GM12801 (cell line): Measurements from ENCODE around the gene SAP30.

ENCODE experiments used
- TF ChIP-seq, protein P1 (sequence below): IDR thresholded peaks from one replicate; pipeline ENCODE4 v1.5.1; 2011; ENCODE audit warnings: control low read depth; ENCODE audit not compliant: insufficient read length; ENCODE audit errors: extremely low read depth

The SAP30 gene, protein sequence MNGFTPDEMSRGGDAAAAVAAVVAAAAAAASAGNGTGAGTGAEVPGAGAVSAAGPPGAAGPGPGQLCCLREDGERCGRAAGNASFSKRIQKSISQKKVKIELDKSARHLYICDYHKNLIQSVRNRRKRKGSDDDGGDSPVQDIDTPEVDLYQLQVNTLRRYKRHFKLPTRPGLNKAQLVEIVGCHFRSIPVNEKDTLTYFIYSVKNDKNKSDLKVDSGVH

DNA sequence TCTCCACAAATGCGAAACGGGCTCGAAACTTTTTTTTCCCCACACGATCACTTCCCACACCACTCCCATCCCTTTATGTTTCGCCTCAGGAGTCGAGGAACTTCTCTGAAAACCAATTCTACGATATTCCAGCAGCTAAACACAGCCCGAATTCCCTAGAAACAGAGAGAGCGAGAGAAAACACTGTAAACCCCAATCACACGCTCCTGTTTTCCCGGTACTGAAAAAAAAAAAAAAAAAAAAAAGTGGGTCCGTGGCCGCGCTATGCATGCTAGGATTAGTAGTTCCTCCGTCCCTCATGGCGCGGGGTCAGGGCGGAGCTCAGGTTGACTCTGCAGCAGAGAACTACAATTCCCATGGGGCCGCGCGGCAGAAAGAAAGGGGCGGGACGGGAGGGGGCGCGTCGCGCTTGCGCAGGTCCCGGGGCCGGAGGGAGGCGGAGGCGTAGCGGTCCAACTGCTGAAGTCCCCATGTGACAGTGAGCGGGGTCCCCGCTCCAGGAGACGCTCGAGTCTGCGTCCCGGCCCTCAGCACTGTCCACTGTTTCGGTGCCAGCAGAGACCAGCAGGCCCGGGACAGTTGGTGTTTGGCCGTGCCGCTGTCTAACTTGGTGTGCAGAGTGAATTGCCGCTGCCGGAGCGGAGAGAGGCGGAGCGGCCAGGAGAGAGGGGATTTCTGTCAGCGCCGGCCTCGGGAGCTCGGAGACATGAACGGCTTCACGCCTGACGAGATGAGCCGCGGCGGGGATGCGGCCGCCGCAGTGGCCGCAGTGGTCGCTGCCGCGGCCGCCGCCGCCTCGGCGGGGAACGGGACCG is at the start of gene SAP30:
Gene SAP30 (plus strand): TSS at position 478 of the 815 bp plus-strand sequence. CDS start 229 bp downstream, at position 707.
- TF ChIP-seq, protein P1, sequence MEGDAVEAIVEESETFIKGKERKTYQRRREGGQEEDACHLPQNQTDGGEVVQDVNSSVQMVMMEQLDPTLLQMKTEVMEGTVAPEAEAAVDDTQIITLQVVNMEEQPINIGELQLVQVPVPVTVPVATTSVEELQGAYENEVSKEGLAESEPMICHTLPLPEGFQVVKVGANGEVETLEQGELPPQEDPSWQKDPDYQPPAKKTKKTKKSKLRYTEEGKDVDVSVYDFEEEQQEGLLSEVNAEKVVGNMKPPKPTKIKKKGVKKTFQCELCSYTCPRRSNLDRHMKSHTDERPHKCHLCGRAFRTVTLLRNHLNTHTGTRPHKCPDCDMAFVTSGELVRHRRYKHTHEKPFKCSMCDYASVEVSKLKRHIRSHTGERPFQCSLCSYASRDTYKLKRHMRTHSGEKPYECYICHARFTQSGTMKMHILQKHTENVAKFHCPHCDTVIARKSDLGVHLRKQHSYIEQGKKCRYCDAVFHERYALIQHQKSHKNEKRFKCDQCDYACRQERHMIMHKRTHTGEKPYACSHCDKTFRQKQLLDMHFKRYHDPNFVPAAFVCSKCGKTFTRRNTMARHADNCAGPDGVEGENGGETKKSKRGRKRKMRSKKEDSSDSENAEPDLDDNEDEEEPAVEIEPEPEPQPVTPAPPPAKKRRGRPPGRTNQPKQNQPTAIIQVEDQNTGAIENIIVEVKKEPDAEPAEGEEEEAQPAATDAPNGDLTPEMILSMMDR = no peak

DNA sequence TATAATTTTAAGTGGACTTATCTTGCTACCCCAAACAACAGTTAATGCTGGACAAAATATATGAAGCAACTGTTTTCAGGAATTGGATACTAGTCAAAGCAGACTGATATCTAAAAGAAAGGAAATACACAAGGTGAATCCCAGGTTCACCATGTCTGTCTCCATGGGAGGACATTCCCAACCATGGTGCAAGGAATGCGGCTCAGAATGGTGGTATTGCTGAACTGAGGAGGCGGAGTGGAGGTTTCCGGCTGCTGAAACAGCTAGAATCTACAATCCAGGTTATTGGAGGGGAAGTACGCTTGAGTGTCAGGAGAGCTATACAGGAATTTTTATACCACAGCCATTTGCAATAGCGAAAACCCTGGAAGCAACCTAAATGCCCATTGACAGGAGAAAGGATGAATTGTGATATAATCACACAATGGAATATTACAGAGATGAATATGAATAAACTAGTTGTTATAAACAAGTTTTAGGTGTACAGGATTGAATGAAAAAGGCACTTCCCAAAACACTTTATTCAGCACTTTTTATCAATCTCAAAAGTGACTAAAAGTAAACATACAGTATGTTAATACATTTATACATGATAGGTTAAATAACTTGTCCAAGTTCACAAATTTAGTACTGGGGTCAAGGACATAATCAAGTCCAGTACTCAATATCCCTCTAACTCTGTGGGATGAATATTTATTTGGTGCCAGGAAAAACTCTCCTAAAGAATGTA is 45.6 kb upstream of the SAP30 start:
- TF ChIP-seq, protein P1 = no peak

DNA sequence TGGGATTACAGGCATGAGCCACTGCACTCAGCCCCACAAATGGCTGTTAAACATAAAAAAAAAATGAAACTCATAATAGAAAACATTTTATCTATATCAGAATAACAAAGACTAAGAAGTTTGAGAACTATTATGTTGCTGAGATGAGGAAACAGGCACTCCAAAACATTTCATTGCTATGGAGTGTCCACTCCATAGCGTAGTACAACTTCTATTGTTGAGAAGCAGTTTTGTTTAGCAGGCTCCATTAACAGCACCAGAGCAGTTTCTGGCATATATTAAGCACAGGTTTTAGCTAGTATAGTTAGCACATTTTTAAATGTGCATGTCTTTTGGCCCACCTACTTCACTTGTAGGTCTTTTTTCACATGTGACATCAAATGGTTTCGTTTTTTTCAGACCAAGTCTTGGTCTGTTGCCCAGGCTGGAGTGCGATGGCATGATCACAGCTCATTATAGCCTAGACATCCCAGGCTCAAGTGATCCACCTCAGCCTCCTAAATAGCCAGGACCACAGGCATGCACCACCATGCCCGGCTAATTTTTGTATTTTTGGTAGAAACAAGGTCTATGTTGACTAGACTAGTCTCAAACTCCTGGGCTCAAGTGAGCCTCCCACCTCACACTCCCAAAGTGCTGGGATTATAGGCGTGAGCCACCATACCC is 42.4 kb upstream of the SAP30 start:
- TF ChIP-seq, protein P1 = no peak

DNA sequence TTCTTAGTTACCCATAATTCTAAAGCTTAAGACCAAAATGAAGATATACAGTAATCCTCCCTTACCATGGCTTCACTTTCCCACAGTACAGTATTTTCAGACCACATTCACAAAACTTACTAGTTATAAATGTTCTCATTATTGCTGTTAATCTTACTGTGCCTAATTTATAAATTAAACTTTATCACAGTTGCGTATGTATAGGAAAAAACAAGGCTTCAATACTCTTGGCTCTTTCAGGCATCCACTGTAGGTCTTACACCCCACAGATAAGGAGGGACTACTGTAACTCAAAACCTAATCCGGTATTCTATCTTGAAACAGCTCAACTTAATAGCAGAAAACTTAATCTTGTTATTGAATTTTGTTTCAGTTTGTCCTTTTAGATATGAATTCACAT is 40.2 kb upstream of the SAP30 start:
- TF ChIP-seq, protein P1 = no peak

DNA sequence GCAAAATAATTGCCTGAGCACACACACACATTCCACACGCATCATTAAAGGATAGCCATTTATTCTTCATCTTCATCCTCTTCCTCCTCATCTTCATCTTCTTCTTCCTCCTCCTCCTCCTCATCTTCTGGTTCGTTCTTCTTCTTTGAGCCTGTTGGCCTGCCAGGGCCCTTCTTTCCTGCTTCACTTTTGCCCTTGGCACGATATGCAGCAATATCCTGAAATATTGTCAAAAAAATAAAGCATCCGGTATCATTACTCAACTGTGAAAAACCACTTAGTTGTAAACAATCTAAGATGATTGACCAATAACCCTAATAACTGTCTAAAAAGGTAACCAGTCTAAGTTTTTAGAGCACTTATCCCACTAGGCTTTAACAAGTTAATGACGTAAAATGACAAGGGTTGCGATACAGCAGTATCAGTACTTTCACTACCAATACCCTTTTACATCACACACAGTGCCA is 38.7 kb upstream of the SAP30 start:
- TF ChIP-seq, protein P1 = no peak

DNA sequence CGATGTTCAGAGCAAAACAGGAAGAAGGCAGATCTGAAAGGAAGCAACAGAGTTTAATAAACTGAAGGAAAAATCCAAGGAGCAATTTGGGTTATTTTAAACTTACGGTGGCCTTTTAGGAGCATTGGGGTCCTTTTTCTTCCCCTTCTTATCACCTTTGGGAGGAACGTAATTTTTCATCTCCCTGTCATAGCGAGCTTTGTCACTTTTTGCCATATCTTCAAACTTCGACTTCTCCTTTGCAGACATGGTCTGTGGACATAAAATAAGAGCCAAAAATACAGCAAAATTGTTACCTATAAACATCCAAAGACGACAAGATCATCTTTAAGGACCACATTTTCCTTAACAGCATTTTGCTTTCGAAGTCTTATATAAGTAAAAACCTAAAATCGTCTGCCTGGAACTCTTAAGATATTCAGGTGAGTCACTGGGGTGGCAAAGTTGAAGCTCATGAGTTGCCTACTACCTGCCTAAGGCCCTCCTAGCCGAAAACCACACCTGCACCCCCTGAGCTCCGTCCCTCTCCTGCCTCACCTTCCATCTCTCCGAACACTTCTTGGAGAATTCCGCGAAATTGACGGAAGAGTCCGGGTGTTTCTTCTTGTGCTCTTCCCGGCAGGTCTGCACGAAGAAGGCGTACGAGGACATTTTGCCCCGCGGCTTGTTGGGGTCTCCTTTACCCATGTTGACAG is 37.6 kb upstream of the SAP30 start:
- TF ChIP-seq, protein P1 = no peak
